GM18858 (cell line): ENCODE data around the gene DUSP7.
A peak's percentile ranks its signal among the peaks of the same experiment; 100 is the strongest.

Experiments
- ATAC-seq: cut with Tn5 transposase; IDR thresholded peaks from one replicate; pipeline ENCODE4 v1.9.1; 2021; ENCODE audit not compliant: unreplicated experiment

DUSP7 gene

GRCh38 chr3:52068730-52069129 lies 12.4 kb upstream of the DUSP7 start:
- ATAC-seq: no peak

GRCh38 chr3:52068055-52068571 lies 11.7 kb upstream of the DUSP7 start:
- ATAC-seq: no peak

GRCh38 chr3:52067526-52067925 lies 11.2 kb upstream of the DUSP7 start:
- ATAC-seq: no peak

- ATAC-seq: no peak
These were observed 10.7 kb upstream of the DUSP7 start for GRCh38 chr3:52067046-52067445.

GRCh38 chr3:52065264-52065756 lies 8.9 kb upstream of the DUSP7 start:
- no peak for ATAC-seq

- no peak for ATAC-seq
These were observed 8.2 kb upstream of the DUSP7 start for GRCh38 chr3:52064561-52064960.

GRCh38 chr3:52063026-52063723 lies 6.8 kb upstream of the DUSP7 start:
- ATAC-seq: no peak

- ATAC-seq: no peak
These were observed 6.1 kb upstream of the DUSP7 start for GRCh38 chr3:52062505-52062904.

GRCh38 chr3:52061121-52061910 lies 4.9 kb upstream of the DUSP7 start:
- no peak for ATAC-seq

- ATAC-seq: no peak
These were observed 3.4 kb upstream of the DUSP7 start for GRCh38 chr3:52059781-52060180.

GRCh38 chr3:52057812-52058495 lies 1.6 kb upstream of the DUSP7 start:
- ATAC-seq: no peak

GRCh38 chr3:52056968-52057811 lies 819 bp upstream of the DUSP7 start:
- ATAC-seq: peak; percentile 69

GRCh38 chr3:52055537-52056351 lies 627 bp downstream of the DUSP7 start:
- no peak for ATAC-seq

GRCh38 chr3:52054661-52055511 lies 1.5 kb downstream of the DUSP7 start:
- ATAC-seq: no peak

- ATAC-seq: no peak
These were observed 2.8 kb downstream of the DUSP7 start for GRCh38 chr3:52053307-52054304.

- no peak for ATAC-seq
These were observed 3.5 kb downstream of the DUSP7 start for GRCh38 chr3:52052831-52053306.

- ATAC-seq: no peak
These were observed 4.9 kb downstream of the DUSP7 start for GRCh38 chr3:52051444-52051843.
